SK-N-SH treated with all-trans-retinoic acid at 6 μM for 48 hours (cell line): ENCODE data around the gene PPY.

Experiments used
- ATAC-seq: fragments of 200-7000 bp; cut with Tn5 transposase; 3 replicates; pipeline ENCODE4 v1.9.1; 2020; ENCODE audit warnings: mild to moderate bottlenecking, moderate library complexity
- BACH2 ChIP-seq: fragments of 250-450 bp; sonication (Bioruptor Pico); IDR thresholded peaks from 2 replicates; pipeline ENCODE4 v1.9.0; 2021; ENCODE audit warnings: mild to moderate bottlenecking, borderline replicate concordance
- ESRRG ChIP-seq: fragments of 250-450 bp; sonication (Bioruptor Pico); IDR thresholded peaks from 2 replicates; pipeline ENCODE4 v1.6.1; 2021; ENCODE audit warnings: mild to moderate bottlenecking
- GLIS3 ChIP-seq: fragments of 250-450 bp; sonication (Bioruptor Pico); IDR thresholded peaks from 2 replicates; pipeline ENCODE4 v1.5.0; 2020; ENCODE audit warnings: mild to moderate bottlenecking, moderate library complexity
- ISL1 ChIP-seq: fragments of 250-450 bp; sonication (Bioruptor Pico); IDR thresholded peaks from 2 replicates; pipeline ENCODE4 v2.1.2; 2022; ENCODE audit warnings: mild to moderate bottlenecking, moderate library complexity
- OSR1 ChIP-seq: fragments of 250-450 bp; sonication (Bioruptor Pico); IDR thresholded peaks from 2 replicates; pipeline ENCODE4 v1.8.0; 2022; ENCODE audit warnings: moderate library complexity, mild to moderate bottlenecking, inconsistent platforms
- PPARA ChIP-seq: fragments of 250-450 bp; sonication (Bioruptor Pico); IDR thresholded peaks from 2 replicates; pipeline ENCODE4 v1.5.0; 2020; ENCODE audit warnings: mild to moderate bottlenecking, borderline replicate concordance
- RARB ChIP-seq: fragments of 250-450 bp; sonication (Bioruptor Pico); IDR thresholded peaks from 2 replicates; pipeline ENCODE4 v1.8.0; 2021; ENCODE audit warnings: mild to moderate bottlenecking, moderate library complexity
- SNAI2 ChIP-seq: fragments of 250-450 bp; sonication (Bioruptor Pico); IDR thresholded peaks from 2 replicates; pipeline ENCODE4 v1.5.0; 2020; ENCODE audit warnings: mild to moderate bottlenecking, moderate library complexity
- TCF4 ChIP-seq: fragments of 250-450 bp; sonication (Bioruptor Pico); IDR thresholded peaks from 2 replicates; pipeline ENCODE4 v1.8.0; 2021; ENCODE audit warnings: mild to moderate bottlenecking, moderate library complexity, borderline replicate concordance
- TOX ChIP-seq: fragments of 250-450 bp; sonication (Bioruptor Pico); IDR thresholded peaks from 2 replicates; pipeline ENCODE4 v1.8.0; 2021; ENCODE audit warnings: mild to moderate bottlenecking, moderate library complexity, borderline replicate concordance
- ZFP3 ChIP-seq: fragments of 250-450 bp; sonication (Bioruptor Pico); IDR thresholded peaks from 2 replicates; pipeline ENCODE4 v1.5.0; 2020; ENCODE audit warnings: mild to moderate bottlenecking, moderate library complexity
- ZFP30 ChIP-seq: fragments of 450-650 bp; formaldehyde crosslinking; IDR thresholded peaks from 2 replicates; pipeline ENCODE4 v1.5.0; 2022; ENCODE audit warnings: mild to moderate bottlenecking, moderate library complexity
- ZNF70 ChIP-seq: fragments of 450-650 bp; formaldehyde crosslinking; IDR thresholded peaks from 2 replicates; pipeline ENCODE4 v1.5.0; 2020; ENCODE audit warnings: mild to moderate bottlenecking, moderate library complexity
- ZNF8 ChIP-seq: fragments of 450-650 bp; formaldehyde crosslinking; IDR thresholded peaks from 2 replicates; pipeline ENCODE4 v1.5.0; 2020; ENCODE audit warnings: mild to moderate bottlenecking, moderate library complexity
- TF ChIP-seq, protein P1 (sequence below): fragments of 250-450 bp; sonication (Bioruptor Pico); IDR thresholded peaks from 2 replicates; pipeline ENCODE4 v1.5.0; 2020; ENCODE audit warnings: mild to moderate bottlenecking, moderate library complexity
- TF ChIP-seq, protein P2 (sequence below): fragments of 250-450 bp; sonication (Bioruptor Pico); IDR thresholded peaks from 2 replicates; pipeline ENCODE4 v1.5.1; 2020; ENCODE audit warnings: low read depth, mild to moderate bottlenecking, moderate library complexity
- TF ChIP-seq, protein P3 (sequence below): fragments of 250-450 bp; sonication (Bioruptor Pico); IDR thresholded peaks from 2 replicates; pipeline ENCODE4 v1.8.0; 2020; ENCODE audit warnings: mild to moderate bottlenecking, moderate library complexity, borderline replicate concordance
- TF ChIP-seq, protein P4 (sequence below): fragments of 250-450 bp; sonication (Bioruptor Pico); IDR thresholded peaks from 2 replicates; pipeline ENCODE4 v1.5.1; 2021; ENCODE audit warnings: mild to moderate bottlenecking, moderate library complexity

PPY gene

DNA sequence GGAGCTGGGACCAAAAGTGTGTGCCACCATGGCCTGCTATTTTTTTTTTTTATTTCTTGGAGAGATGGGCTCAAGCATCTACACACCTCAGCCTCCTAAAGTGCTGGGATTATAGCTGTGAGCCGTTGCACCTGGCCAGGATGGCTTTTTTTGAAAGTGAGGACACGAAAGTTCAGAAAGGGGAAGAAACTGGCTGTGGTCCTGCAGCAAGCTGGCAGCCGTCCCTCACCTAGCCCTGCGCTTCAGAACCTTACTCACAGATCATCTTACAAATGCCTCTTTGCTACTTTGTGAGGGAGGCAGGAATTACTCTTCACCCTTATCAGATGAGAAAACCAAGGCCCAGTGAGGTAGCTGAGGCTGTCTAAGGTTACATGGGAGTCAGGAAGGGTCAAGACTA lies 4.5 kb upstream of the PPY start:
- TF ChIP-seq, protein P1, sequence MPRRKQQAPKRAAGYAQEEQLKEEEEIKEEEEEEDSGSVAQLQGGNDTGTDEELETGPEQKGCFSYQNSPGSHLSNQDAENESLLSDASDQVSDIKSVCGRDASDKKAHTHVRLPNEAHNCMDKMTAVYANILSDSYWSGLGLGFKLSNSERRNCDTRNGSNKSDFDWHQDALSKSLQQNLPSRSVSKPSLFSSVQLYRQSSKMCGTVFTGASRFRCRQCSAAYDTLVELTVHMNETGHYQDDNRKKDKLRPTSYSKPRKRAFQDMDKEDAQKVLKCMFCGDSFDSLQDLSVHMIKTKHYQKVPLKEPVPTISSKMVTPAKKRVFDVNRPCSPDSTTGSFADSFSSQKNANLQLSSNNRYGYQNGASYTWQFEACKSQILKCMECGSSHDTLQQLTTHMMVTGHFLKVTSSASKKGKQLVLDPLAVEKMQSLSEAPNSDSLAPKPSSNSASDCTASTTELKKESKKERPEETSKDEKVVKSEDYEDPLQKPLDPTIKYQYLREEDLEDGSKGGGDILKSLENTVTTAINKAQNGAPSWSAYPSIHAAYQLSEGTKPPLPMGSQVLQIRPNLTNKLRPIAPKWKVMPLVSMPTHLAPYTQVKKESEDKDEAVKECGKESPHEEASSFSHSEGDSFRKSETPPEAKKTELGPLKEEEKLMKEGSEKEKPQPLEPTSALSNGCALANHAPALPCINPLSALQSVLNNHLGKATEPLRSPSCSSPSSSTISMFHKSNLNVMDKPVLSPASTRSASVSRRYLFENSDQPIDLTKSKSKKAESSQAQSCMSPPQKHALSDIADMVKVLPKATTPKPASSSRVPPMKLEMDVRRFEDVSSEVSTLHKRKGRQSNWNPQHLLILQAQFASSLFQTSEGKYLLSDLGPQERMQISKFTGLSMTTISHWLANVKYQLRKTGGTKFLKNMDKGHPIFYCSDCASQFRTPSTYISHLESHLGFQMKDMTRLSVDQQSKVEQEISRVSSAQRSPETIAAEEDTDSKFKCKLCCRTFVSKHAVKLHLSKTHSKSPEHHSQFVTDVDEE (CRISPR knock-in tag): no peak
- TF ChIP-seq RARB: no peak
- TF ChIP-seq, protein P2, sequence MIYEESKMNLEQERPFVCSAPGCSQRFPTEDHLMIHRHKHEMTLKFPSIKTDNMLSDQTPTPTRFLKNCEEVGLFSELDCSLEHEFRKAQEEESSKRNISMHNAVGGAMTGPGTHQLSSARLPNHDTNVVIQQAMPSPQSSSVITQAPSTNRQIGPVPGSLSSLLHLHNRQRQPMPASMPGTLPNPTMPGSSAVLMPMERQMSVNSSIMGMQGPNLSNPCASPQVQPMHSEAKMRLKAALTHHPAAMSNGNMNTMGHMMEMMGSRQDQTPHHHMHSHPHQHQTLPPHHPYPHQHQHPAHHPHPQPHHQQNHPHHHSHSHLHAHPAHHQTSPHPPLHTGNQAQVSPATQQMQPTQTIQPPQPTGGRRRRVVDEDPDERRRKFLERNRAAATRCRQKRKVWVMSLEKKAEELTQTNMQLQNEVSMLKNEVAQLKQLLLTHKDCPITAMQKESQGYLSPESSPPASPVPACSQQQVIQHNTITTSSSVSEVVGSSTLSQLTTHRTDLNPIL (CRISPR knock-in tag): no peak
- no peak for TF ChIP-seq ZFP30 (CRISPR knock-in tag)
- TF ChIP-seq, all 23 proteins: peak for 0
- no peak; the same call in 2 of the 3 replicates for ATAC-seq

GRCh38 chr17:43945074-43945829 lies 3.0 kb upstream of the PPY start:
- no peak for TF ChIP-seq TOX (CRISPR knock-in tag)
- no peak for TF ChIP-seq ZFP30 (CRISPR knock-in tag)
- TF ChIP-seq, protein P3, sequence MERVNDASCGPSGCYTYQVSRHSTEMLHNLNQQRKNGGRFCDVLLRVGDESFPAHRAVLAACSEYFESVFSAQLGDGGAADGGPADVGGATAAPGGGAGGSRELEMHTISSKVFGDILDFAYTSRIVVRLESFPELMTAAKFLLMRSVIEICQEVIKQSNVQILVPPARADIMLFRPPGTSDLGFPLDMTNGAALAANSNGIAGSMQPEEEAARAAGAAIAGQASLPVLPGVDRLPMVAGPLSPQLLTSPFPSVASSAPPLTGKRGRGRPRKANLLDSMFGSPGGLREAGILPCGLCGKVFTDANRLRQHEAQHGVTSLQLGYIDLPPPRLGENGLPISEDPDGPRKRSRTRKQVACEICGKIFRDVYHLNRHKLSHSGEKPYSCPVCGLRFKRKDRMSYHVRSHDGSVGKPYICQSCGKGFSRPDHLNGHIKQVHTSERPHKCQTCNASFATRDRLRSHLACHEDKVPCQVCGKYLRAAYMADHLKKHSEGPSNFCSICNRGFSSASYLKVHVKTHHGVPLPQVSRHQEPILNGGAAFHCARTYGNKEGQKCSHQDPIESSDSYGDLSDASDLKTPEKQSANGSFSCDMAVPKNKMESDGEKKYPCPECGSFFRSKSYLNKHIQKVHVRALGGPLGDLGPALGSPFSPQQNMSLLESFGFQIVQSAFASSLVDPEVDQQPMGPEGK (CRISPR knock-in tag): no peak
- no peak for TF ChIP-seq OSR1
- TF ChIP-seq, protein P4, sequence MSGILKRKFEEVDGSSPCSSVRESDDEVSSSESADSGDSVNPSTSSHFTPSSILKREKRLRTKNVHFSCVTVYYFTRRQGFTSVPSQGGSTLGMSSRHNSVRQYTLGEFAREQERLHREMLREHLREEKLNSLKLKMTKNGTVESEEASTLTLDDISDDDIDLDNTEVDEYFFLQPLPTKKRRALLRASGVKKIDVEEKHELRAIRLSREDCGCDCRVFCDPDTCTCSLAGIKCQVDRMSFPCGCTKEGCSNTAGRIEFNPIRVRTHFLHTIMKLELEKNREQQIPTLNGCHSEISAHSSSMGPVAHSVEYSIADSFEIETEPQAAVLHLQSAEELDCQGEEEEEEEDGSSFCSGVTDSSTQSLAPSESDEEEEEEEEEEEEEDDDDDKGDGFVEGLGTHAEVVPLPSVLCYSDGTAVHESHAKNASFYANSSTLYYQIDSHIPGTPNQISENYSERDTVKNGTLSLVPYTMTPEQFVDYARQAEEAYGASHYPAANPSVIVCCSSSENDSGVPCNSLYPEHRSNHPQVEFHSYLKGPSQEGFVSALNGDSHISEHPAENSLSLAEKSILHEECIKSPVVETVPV (CRISPR knock-in tag): no peak
- TF ChIP-seq SNAI2: no peak
- no peak for TF ChIP-seq GLIS3 (CRISPR knock-in tag)
- no peak for ATAC-seq

DNA sequence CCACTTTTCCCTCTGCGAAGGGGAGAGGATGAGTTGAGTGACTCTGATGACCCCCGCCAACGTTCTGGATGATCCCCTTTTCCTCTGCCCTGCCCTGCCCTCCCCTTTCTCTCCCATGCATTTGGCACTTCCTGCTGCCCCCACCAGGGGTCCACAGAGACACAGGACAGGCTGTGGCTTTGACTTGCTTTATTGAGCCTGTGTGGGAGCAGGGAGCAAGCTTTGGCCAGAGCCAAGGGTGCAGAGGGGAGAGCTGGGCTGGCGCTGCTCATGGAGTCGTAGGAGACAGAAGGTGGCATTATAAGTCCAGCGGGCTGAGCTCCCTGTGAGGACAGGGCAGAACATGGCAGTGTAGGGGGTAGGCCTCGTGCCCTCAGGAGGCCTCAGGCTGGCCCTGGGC lies 1.6 kb downstream of the PPY start:
- ATAC-seq: peak; percentile 80
- TF ChIP-seq, protein P4 (CRISPR knock-in tag): no peak
- no peak for TF ChIP-seq ZNF8

GRCh38 chr17:43939886-43940285 lies 2.4 kb downstream of the PPY start:
- no peak for ATAC-seq
- TF ChIP-seq TOX (CRISPR knock-in tag) (no peak), TCF4 (CRISPR knock-in tag) (no peak), BACH2 (no peak), PPARA (no peak), ISL1 (CRISPR knock-in tag) (no peak), ZFP3 (CRISPR knock-in tag) (no peak), ZNF70 (CRISPR knock-in tag) (no peak), GLIS3 (CRISPR knock-in tag) (no peak), ESRRG (CRISPR knock-in tag) (no peak)
- TF ChIP-seq, protein P1 (CRISPR knock-in tag): no peak
- TF ChIP-seq, protein P4 (CRISPR knock-in tag): no peak
- TF ChIP-seq, protein P3 (CRISPR knock-in tag): no peak
